GM12864 (cell line): ENCODE results near the gene TRNP1.

Experiments used
- DNase-seq: peaks from one replicate; pipeline ENCODE4 v3.0.0-alpha.2; 2011; ENCODE audit warnings: low read depth
- H3K4me3 ChIP-seq: 2 replicates; pipeline ENCODE4 v1.5.1; 2011; ENCODE audit warnings: mild to moderate bottlenecking, low read depth, low read length, control low read depth
- CTCF ChIP-seq: IDR thresholded peaks from 2 replicates; pipeline ENCODE4 v1.5.1; 2011; ENCODE audit warnings: low read depth, mild to moderate bottlenecking, moderate library complexity, low read length, control low read depth, inconsistent platforms; ENCODE audit errors: missing control alignments

Gene TRNP1

GRCh38 chr1:26996024-26996423, 2.5 kb downstream of the TRNP1 start:
- TF ChIP-seq CTCF = no peak
- DNase-seq = no peak
- no peak overlapping the region for H3K4me3 ChIP-seq

- DNase-seq = no peak
- TF ChIP-seq CTCF = no peak
- H3K4me3 ChIP-seq = no peak overlapping the region
Observed at GRCh38 chr1:26996665-26997064, 3.2 kb downstream of the TRNP1 start.

- DNase-seq = no peak
- H3K4me3 ChIP-seq = no peak overlapping the region
Observed at GRCh38 chr1:26998429-26999300, 5.2 kb downstream of the TRNP1 start.

GRCh38 chr1:26999440-26999987, 6.0 kb downstream of the TRNP1 start:
- TF ChIP-seq CTCF = no peak
- no peak for DNase-seq
- no peak overlapping the region for H3K4me3 ChIP-seq

More at GRCh38 chr1:26998429-26999300, 5.2 kb downstream of the TRNP1 start:
- TF ChIP-seq CTCF = no peak

GRCh38 chr1:27000090-27000816, 6.8 kb downstream of the TRNP1 start:
- no peak for TF ChIP-seq CTCF
- DNase-seq = no peak
- H3K4me3 ChIP-seq = no peak overlapping the region

- TF ChIP-seq CTCF = no peak
- no peak for DNase-seq
- H3K4me3 ChIP-seq = no peak overlapping the region
Observed at GRCh38 chr1:27000817-27001460, 7.4 kb downstream of the TRNP1 start.
